GM18909 (cell line): ENCODE measurements around the gene KAZN.
"Not testable (repeated sequence)": the region's sequence is repeated elsewhere in the genome, so short reads cannot be mapped to it uniquely, and the experiment has no call there.

Experiments used
- ATAC-seq: cut with Tn5 transposase; IDR thresholded peaks from one replicate; pipeline ENCODE4 v1.9.1; 2021; ENCODE audit warnings: mild to moderate bottlenecking; ENCODE audit not compliant: unreplicated experiment, poor library complexity

The KAZN gene

DNA sequence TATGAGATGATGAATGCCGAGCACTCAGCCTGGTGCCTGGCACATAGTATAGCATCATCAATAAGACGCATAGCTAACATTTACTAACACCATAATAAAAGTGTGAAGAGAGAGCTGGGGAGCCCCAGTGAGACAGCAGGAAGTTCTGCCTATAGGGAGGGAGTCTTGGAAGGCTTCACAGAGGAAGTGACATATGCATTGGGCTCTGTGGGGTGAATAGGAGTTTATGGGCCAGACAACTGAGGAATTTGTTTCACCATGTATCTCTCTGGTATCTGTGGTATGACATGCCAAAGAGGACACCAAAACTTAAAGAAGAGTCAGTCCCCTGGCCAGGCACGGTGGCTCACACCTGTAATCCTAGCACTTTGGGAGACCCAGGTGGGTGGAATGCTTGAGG lies 436.8 kb downstream of the KAZN start:
- no peak for ATAC-seq

DNA sequence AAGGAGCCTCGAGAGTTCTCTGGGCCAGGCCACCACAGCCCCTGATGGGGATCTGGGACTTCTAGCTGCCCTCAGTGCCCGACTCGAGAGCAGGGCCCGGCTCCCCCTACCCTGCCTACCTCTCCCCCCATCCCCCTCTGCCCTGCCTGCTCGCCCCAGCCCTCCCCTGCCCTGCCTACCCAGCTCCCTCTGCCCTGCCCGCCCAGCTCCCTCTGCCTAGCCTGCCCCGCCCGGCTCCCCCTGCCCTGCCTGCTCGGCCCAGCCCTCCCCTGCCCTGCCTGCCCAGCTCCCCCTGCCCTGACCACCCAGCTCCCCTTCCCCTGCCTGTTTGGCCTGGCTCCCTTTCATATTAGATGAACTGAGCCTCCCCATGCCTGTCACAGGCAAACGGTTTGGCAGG lies 437.6 kb downstream of the KAZN start:
- no peak for ATAC-seq

DNA sequence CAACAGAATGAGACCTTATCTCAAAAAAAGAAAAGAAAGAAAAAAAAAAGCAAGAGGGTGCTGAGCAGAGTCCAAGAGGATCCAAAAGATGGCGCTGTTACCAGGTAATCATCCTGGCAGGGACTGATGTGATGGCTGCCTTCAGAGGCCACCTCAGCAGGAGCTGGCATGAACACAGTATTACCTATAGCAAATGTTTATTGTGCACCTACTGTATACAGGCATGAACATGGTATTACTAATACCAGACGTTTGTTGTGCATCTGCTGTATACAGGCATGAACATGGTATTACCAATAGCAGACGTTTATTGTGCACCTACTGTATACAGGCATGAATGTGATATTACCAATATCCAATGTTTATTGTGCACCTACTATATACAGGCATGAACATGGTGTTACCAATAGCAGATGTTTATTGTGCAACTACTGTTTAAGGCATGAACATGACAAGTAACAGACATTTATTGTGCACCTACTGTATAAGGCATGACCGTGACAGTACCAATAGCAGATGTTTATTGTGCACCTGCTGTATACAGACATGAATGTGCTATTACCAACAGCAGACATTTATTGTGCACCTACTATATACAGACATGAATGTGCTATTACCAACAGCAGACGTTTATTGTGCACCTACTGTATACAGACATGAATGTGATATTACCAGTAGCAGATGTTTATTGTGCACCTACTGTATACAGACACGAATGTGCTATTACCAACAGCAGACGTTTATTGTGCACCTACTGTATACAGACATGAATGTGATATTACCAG lies 439.9 kb downstream of the KAZN start:
- no peak for ATAC-seq

DNA sequence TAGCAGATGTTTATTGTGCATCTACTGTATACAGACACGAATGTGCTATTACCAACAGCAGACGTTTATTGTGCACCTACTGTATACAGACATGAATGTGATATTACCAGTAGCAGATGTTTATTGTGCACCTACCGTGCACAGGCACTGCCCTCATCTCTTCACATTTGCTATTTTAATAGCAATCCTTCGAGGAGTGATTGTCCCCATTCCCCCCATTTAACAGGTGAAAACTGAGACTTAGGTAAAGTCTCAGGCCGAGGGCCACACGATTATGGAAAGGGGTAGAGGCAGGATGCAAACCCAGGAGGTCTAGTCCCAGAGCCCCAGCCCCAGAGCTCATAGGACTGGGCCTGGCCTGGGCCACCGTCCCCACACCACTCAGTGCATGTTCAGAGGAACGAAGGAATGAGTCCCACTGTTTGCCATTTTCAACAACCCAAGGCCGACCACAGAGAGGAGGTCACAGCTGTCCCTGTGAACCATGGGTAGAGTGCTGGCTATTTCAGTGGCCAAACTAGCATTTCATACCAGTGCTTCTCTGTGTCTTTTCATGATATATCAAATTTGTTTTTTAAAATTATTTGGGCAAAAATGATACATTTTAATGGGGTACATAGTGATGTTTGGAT lies 440.6 kb downstream of the KAZN start:
- no peak for ATAC-seq

DNA sequence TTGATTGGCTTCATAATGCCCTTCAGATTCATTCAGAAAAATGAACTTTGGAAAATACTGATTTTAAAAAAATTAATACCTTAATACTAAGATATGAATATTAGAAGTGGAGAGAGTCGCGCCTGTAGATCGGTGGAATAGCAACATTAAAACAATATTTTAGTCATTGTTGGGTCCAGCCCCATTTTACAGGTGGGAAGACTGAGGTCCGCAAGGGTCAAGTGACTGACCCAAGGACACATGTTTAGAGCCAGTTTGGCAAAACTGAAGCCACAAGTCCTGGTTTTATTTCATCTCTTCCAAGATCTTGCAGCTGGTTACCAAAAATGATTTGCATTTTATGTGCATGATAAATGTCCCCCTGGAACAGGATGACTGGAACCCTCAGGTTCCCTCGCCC lies 441.4 kb downstream of the KAZN start:
- no peak for ATAC-seq

GRCh38 chr1:15040685-15041084 lies 442.2 kb downstream of the KAZN start:
- not testable (repeated sequence) for ATAC-seq

- no peak for ATAC-seq
Measured at GRCh38 chr1:15042866-15043265, 444.4 kb downstream of the KAZN start.

DNA sequence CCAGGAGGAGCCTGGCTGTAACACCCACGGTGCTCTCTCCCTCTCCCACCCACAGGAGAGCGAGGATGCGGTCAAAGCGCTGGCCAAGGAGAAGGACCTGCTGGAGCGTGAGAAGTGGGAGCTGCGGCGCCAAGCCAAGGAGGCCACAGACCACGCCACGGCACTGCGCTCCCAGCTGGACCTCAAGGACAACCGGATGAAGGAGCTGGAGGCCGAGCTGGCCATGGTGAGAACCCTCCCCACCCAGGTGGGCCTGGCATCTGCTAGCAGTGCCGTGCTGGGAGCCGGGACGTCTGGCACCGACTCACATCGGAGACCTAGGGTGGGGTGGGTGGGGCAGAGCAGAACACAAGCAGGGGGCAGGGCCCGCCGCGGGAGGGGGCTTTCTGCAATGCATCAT lies 445.4 kb downstream of the KAZN start:
- ATAC-seq = no peak

- no peak for ATAC-seq
Measured at GRCh38 chr1:15045123-15045522, 446.6 kb downstream of the KAZN start.

DNA sequence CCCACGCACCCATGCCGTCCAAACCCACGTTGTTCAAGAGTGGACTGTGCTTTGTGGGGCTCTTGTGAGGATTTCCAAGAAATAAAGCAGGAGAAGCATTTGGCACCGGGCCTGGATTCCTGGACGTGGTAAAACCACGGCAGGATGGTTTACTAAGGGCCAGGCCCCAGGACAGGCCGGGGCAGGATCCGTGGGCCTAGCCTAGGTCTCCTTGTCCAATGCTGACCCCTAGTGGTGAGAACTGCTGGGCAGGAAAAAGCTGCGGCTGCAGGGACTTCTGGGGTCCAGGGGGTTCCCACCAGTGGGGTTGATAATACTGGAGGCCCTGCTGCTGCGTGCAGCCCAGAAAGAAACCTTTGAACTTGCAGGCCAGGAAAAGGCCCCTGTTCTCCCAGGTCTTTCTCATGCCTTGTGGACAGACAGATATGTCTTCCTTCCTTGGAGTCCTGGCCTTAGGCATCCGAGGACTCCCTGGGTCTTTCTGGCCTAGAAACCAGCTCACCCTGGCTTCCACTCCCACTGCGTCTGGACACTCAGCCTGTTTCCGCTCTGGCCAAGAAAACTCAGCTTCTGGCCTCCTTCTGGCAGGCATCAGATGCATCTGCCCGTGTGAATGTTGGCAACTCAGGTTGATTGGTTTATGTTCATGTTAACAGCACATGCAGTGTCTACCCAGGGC lies 448.1 kb downstream of the KAZN start:
- ATAC-seq = no peak

DNA sequence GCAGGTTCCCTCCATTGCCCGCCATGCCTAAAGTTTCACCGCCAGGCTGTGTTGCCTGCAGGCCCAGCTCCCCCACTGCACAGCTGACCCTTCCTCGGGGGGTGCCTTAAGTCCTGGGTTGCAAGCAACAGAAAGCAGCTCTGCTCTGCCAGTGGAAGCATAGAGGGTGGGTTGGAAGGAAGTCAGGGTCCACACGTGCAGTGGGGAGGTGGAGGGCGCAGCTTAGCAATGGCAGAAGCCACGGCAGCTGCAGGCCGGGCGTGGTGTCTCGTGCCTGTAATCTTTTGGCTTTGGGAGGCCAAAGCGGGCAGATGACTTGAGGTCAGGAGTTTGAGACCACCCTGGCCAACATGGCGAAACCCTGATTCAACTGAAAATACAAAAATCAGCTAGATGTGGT lies 448.8 kb downstream of the KAZN start:
- ATAC-seq = no peak

GRCh38 chr1:15048437-15048980 lies 450.0 kb downstream of the KAZN start:
- no peak for ATAC-seq

- no peak for ATAC-seq
Measured at GRCh38 chr1:15049067-15049466, 450.6 kb downstream of the KAZN start.

DNA sequence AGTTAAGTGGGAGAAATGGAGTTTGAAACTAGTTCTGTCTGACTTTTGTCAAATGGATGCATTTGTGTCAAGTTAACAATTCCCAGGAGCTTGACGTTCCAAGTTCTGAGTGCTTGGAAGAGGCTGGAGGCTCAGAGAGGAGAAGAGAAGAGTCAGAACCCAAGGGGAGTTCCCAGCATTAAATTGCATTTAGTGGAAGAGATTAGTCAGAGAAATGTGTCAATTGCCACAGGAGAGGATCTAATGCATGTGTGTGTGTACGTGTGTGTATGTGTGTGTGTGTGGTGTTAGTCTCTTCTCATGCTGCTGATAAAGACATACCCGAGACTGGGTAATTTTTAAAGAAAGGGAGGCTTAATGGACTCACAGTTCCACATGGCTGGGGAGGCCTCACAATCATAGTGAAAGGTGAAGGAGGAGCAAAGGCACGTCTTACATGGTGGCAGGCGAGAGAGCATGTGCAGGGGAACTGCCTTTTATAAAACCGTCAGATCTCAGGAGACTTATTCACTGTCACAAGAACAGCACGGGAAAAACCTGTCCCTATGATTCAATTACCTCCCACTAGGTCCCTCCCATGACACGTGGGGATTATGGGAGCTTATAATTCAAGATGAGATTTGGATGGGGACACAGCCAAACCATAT lies 453.5 kb downstream of the KAZN start:
- no peak for ATAC-seq

DNA sequence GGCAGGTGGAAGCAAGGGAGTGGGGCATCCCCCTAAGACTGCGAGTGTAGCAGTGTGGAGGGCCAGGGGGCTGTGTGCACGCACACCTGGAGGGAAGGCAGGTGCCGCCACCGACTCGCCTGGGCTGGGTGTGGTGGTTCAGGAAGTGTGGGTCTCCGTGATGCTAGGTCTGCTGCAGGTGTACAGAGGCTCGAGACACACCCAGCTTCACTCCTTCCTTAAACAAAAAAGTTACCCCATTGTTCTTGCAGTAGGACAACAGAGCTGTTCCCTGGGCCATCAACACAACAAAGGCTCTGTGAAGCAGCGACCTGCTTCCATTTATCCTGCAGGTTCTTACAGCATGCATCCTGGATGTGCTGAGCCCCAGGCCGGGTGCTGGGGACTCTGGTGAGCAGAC lies 454.7 kb downstream of the KAZN start:
- ATAC-seq = no peak

- no peak for ATAC-seq
Measured at GRCh38 chr1:15055736-15056415, 457.4 kb downstream of the KAZN start.

- ATAC-seq = no peak
Measured at GRCh38 chr1:15056515-15057285, 458.2 kb downstream of the KAZN start.

DNA sequence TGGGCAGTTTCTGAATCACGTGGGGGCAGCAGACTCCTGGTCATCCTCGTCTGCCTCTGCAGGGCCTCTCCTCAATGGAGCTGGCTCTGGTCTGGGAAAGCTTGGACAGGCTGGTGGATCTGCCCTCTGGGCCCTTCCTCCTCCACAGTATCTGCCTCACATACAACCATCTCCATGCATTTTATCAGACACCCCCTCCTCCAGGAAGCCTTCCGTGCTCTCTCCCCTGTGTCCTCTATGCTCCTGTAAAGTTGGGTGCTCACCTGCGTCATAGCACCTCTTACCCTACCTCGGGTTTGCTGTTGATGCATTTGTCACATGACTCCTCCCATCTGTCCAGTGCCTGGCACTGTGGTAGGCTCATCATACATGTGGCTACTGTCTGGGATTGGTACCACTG lies 459.3 kb downstream of the KAZN start:
- ATAC-seq = no peak

DNA sequence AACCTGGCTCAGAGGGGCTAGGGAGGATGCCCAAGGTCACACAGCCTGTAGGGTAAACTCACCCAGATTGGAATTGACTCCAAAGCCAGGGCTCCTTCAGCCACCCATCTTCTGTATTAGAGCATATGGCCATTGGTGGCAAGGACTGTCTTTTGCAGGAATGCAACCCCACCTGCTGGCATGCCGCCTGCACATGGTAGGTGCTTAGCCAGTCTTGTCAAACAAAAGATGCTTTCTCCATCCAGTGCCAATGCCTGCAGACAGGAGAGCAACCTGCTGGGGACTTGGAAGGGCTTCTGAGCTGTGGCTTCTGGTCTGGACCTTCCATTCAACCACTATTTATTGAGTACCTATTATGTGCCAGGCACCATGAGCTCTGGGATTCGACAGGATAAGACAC lies 459.8 kb downstream of the KAZN start:
- no peak for ATAC-seq

DNA sequence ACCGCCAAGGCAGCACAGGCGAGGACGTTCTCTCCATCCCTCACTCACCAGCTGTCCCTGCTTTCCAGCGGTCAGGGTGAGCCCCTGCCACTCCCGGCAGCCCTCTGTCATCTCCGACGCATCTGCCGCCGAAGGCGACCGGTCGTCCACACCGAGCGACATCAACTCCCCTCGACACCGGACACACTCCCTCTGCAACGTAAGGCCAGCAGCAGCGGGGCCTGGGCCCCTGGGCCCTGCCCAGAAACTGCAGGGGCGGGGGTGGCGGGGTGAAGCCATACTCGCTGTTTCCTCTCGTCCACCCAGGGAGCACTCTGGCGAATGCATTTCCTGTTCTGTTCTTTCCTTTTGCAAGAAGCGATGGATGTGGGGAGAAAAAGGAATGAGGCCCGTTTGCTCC lies 461.6 kb downstream of the KAZN start:
- no peak for ATAC-seq
